IPS-18a (cell line): Measurements from ENCODE around the gene CDSN.
A peak's percentile ranks its signal among the peaks of the same experiment; 100 is the strongest.

ENCODE experiments used
- H3K27ac ChIP-seq: one replicate; pipeline ENCODE4 v1.5.1; 2013; ENCODE audit warnings: low read length
- H3K27me3 ChIP-seq: one replicate; pipeline ENCODE4 v1.6.1; 2013; ENCODE audit warnings: mild to moderate bottlenecking, low read length; ENCODE audit not compliant: control insufficient read depth, insufficient read depth
- H3K36me3 ChIP-seq: one replicate; pipeline ENCODE4 v1.6.1; 2013; ENCODE audit warnings: low read depth, low read length; ENCODE audit not compliant: control insufficient read depth
- H3K4me1 ChIP-seq: one replicate; pipeline ENCODE4 v1.6.1; 2013; ENCODE audit warnings: low read depth, low read length; ENCODE audit not compliant: control insufficient read depth
- H3K4me3 ChIP-seq: one replicate; pipeline ENCODE4 v1.5.1; 2013; ENCODE audit warnings: low read length
- H3K9ac ChIP-seq: one replicate; pipeline ENCODE4 v1.6.1; 2013; ENCODE audit warnings: mild to moderate bottlenecking, low read length, moderate library complexity
- H3K9me3 ChIP-seq: one replicate; pipeline ENCODE4 v1.6.1; 2013; ENCODE audit warnings: low read depth, low read length; ENCODE audit not compliant: control insufficient read depth

CDSN gene

GRCh38 chr6:31158863-31159855, 38.9 kb upstream of the CDSN start:
- H3K9me3 ChIP-seq, result no peaks in the 10 kb centered on the region
- H3K9ac ChIP-seq, result peak overlapping the region; percentile 31
- H3K4me3 ChIP-seq, result peak overlapping the region; percentile 79
- peaks cover 37% of the 10 kb centered on the region for H3K36me3 ChIP-seq
- H3K4me1 ChIP-seq, result peaks cover 18% of the 10 kb centered on the region
- H3K27ac ChIP-seq, result no peak overlapping the region
- H3K27me3 ChIP-seq, result no peaks in the 10 kb centered on the region

- peaks cover 18% of the 10 kb centered on the region for H3K4me1 ChIP-seq
- H3K9ac ChIP-seq, result peak within 1 kb of the TSS; percentile 61
- peak within 1 kb of the TSS; percentile 9 for H3K27ac ChIP-seq
- H3K4me3 ChIP-seq, result peak within 1 kb of the TSS; percentile 79
- peaks cover 29% of the 10 kb centered on the region for H3K36me3 ChIP-seq
- no peaks in the 10 kb centered on the region for H3K9me3 ChIP-seq
- H3K27me3 ChIP-seq, result no peaks in the 10 kb centered on the region
Observed at GRCh38 chr6:31158140-31158862, 38.1 kb upstream of the CDSN start, which contains the start of gene TCF19. TCF19 (plus strand) TSS chr6:31158589; CDS start chr6:31159470, 881 bp downstream.

GRCh38 chr6:31157513-31158139, 37.4 kb upstream of the CDSN start, which contains the start of gene CCHCR1:
CCHCR1 (minus strand) TSS chr6:31157802; CDS start chr6:31157600, 202 bp downstream.
- no peaks in the 10 kb centered on the region for H3K9me3 ChIP-seq
- H3K27me3 ChIP-seq, result no peaks in the 10 kb centered on the region
- H3K9ac ChIP-seq, result peak within 1 kb of the TSS; percentile 61
- H3K4me3 ChIP-seq, result peak within 1 kb of the TSS; percentile 79
- peaks cover 18% of the 10 kb centered on the region for H3K4me1 ChIP-seq
- H3K36me3 ChIP-seq, result peaks cover 22% of the 10 kb centered on the region
- peak within 1 kb of the TSS; percentile 9 for H3K27ac ChIP-seq

- H3K4me1 ChIP-seq, result peaks cover 14% of the 10 kb centered on the region
- H3K27ac ChIP-seq, result no peak overlapping the region
- peaks cover 12% of the 10 kb centered on the region for H3K36me3 ChIP-seq
- H3K27me3 ChIP-seq, result no peaks in the 10 kb centered on the region
- peak overlapping the region; percentile 79 for H3K4me3 ChIP-seq
- no peaks in the 10 kb centered on the region for H3K9me3 ChIP-seq
- H3K9ac ChIP-seq, result no peak overlapping the region
Observed at GRCh38 chr6:31156641-31157040, 36.4 kb upstream of the CDSN start.

GRCh38 chr6:31154436-31154835, 34.2 kb upstream of the CDSN start:
- Histone ChIP-seq H3K9me3 (no peaks in the 10 kb centered on the region), H3K36me3 (peaks cover 23% of the 10 kb centered on the region), H3K9ac (no peak overlapping the region), H3K4me1 (peaks cover 9% of the 10 kb centered on the region), H3K4me3 (no peak overlapping the region), H3K27ac (no peak overlapping the region), H3K27me3 (no peaks in the 10 kb centered on the region)

GRCh38 chr6:31152781-31153180, 32.5 kb upstream of the CDSN start:
- Histone ChIP-seq H3K27me3 (no peaks in the 10 kb centered on the region), H3K27ac (no peak overlapping the region), H3K4me1 (peaks cover 9% of the 10 kb centered on the region), H3K9me3 (no peaks in the 10 kb centered on the region), H3K9ac (no peak overlapping the region), H3K36me3 (peaks cover 30% of the 10 kb centered on the region), H3K4me3 (no peak overlapping the region)

GRCh38 chr6:31149827-31150447, 29.7 kb upstream of the CDSN start:
- peaks cover 32% of the 10 kb centered on the region for H3K36me3 ChIP-seq
- H3K27ac ChIP-seq, result no peak overlapping the region
- H3K9ac ChIP-seq, result no peak overlapping the region
- H3K4me3 ChIP-seq, result no peak overlapping the region
- no peaks in the 10 kb centered on the region for H3K9me3 ChIP-seq
- H3K4me1 ChIP-seq, result no peaks in the 10 kb centered on the region
- no peaks in the 10 kb centered on the region for H3K27me3 ChIP-seq

- Histone ChIP-seq H3K4me3 (no peak overlapping the region), H3K9me3 (no peaks in the 10 kb centered on the region), H3K27me3 (no peaks in the 10 kb centered on the region), H3K27ac (no peak overlapping the region), H3K9ac (no peak overlapping the region), H3K36me3 (peaks cover 31% of the 10 kb centered on the region), H3K4me1 (peaks cover 12% of the 10 kb centered on the region)
Observed at GRCh38 chr6:31145386-31145785, 25.1 kb upstream of the CDSN start.

- no peak overlapping the region for H3K9ac ChIP-seq
- H3K36me3 ChIP-seq, result peaks cover 27% of the 10 kb centered on the region
- peaks cover 14% of the 10 kb centered on the region for H3K4me1 ChIP-seq
- no peak overlapping the region for H3K4me3 ChIP-seq
- H3K27me3 ChIP-seq, result no peaks in the 10 kb centered on the region
- no peaks in the 10 kb centered on the region for H3K9me3 ChIP-seq
- H3K27ac ChIP-seq, result no peak overlapping the region
Observed at GRCh38 chr6:31144970-31145340, 24.7 kb upstream of the CDSN start.

- H3K4me3 ChIP-seq, result no peak overlapping the region
- H3K4me1 ChIP-seq, result peaks cover 19% of the 10 kb centered on the region
- no peaks in the 10 kb centered on the region for H3K27me3 ChIP-seq
- peaks cover 23% of the 10 kb centered on the region for H3K36me3 ChIP-seq
- no peak overlapping the region for H3K27ac ChIP-seq
- H3K9me3 ChIP-seq, result no peaks in the 10 kb centered on the region
- H3K9ac ChIP-seq, result no peak overlapping the region
Observed at GRCh38 chr6:31144296-31144969, 24.2 kb upstream of the CDSN start.
